CD14-positive monocyte (primary cell): ENCODE measurements around the gene ZNF773. TPM values are rescaled to one million over a fixed set of nuclear protein-coding genes. Genes with fewer than 3 reads are reported as not detected.
"Not testable (repeated sequence)": the region's sequence is repeated elsewhere in the genome, so short reads cannot be mapped to it uniquely, and the experiment has no call there.

Source experiments
- DNase-seq, 3 donors: peaks; one replicate each; pipeline ENCODE4 v3.0.0-alpha.2; 2011 to 2022
- H2AFZ ChIP-seq: 2 replicates; pipeline ENCODE4 v1.6.0; 2012; ENCODE audit warnings: mild to moderate bottlenecking, low read depth, low read length, inconsistent platforms; ENCODE audit not compliant: insufficient read depth, poor library complexity, severe bottlenecking
- H3K27ac ChIP-seq, 2 donors: 1 replicate in 1 of 2; 2 replicates in 1 of 2; pipeline ENCODE4 v1.5.1; 2012 to 2013; ENCODE audit warnings: low read length in 2 of 2, control low read depth in 1 of 2, inconsistent platforms in 1 of 2, low read depth in 1 of 2, mild to moderate bottlenecking in 1 of 2
- H3K27me3 ChIP-seq, 2 donors: one replicate each; pipeline versions ENCODE4 v1.6.0 to v1.6.1; 2011 to 2013; ENCODE audit warnings: low read length in 2 of 2; ENCODE audit not compliant: control insufficient read depth in 2 of 2, insufficient read depth in 2 of 2
- H3K36me3 ChIP-seq, 2 donors: replicated peaks in 1 of 2; 1 replicate in 1 of 2; 2 replicates in 1 of 2; pipeline versions ENCODE4 v1.5.1 to v1.6.1; 2012 to 2013; ENCODE audit warnings: low read length in 2 of 2, control low read depth in 1 of 2, inconsistent platforms in 1 of 2, mild to moderate bottlenecking in 1 of 2; ENCODE audit not compliant: insufficient read depth in 2 of 2, control insufficient read depth in 1 of 2
- H3K4me1 ChIP-seq, 2 donors: 1 replicate in 1 of 2; 2 replicates in 1 of 2; pipeline versions ENCODE4 v1.5.1 to v1.6.1; 2012 to 2013; ENCODE audit warnings: low read length in 2 of 2, control low read depth in 1 of 2, inconsistent platforms in 1 of 2, mild to moderate bottlenecking in 1 of 2, moderate library complexity in 1 of 2; ENCODE audit not compliant: insufficient read depth in 2 of 2, control insufficient read depth in 1 of 2
- H3K4me2 ChIP-seq: replicated peaks from 2 replicates; pipeline ENCODE3; 2012; ENCODE audit warnings: low read length, moderate library complexity, mild to moderate bottlenecking; ENCODE audit not compliant: poor library complexity, severe bottlenecking; ENCODE audit errors: extremely low read depth
- H3K4me3 ChIP-seq, 3 experiments: fragments of 200-600 bp in 1 of 3; sonication (generic) in 1 of 3; replicated peaks in 1 of 3; 1 replicate in 2 of 3; 2 replicates in 1 of 3; pipeline ENCODE4 v1.5.1; 2011 to 2013; ENCODE audit warnings: low read length in 3 of 3, mild to moderate bottlenecking in 3 of 3, control low read depth in 2 of 3, low read depth in 2 of 3, inconsistent platforms in 1 of 3, moderate library complexity in 1 of 3
- H3K79me2 ChIP-seq: 2 replicates; pipeline ENCODE4 v1.6.0; 2012; ENCODE audit warnings: mild to moderate bottlenecking, control low read depth, inconsistent platforms, low read length, moderate library complexity; ENCODE audit not compliant: insufficient read depth
- H3K9ac ChIP-seq: 2 replicates; pipeline ENCODE4 v1.6.0; 2017; ENCODE audit warnings: low read length, mild to moderate bottlenecking; ENCODE audit not compliant: insufficient read depth, poor library complexity, severe bottlenecking
- H3K9me3 ChIP-seq, 2 donors: replicated peaks in 1 of 2; 1 replicate in 1 of 2; 2 replicates in 1 of 2; pipeline versions ENCODE4 v1.5.1 to v1.6.1; 2012 to 2013; ENCODE audit warnings: low read length in 2 of 2, control low read depth in 1 of 2; ENCODE audit not compliant: control insufficient read depth in 1 of 2, insufficient read depth in 1 of 2
- H4K20me1 ChIP-seq: 2 replicates; pipeline ENCODE4 v1.6.0; 2012; ENCODE audit warnings: mild to moderate bottlenecking, low read length, control low read depth, moderate library complexity; ENCODE audit not compliant: insufficient read depth
- H3K27ac Mint-ChIP-seq, 7 donors: one replicate each; pipeline ENCODE4 v1.8.0; 2020; ENCODE audit warnings: mild to moderate bottlenecking in 7 of 7, mixed read lengths in 7 of 7, moderate library complexity in 6 of 7, inconsistent platforms in 2 of 7
- H3K27me3 Mint-ChIP-seq, 3 donors: one replicate each; pipeline ENCODE4 v1.8.0; 2021 to 2022; ENCODE audit warnings: low read depth in 3 of 3, mild to moderate bottlenecking in 3 of 3, mixed read lengths in 3 of 3, moderate library complexity in 3 of 3, inconsistent platforms in 1 of 3
- H3K36me3 Mint-ChIP-seq, 2 donors: one replicate each; pipeline ENCODE4 v1.8.0; 2020; ENCODE audit warnings: mixed read lengths in 2 of 2, inconsistent platforms in 1 of 2, mild to moderate bottlenecking in 1 of 2
- H3K4me1 Mint-ChIP-seq: one replicate; pipeline ENCODE4 v1.8.0; 2020; ENCODE audit warnings: mild to moderate bottlenecking, mixed read lengths
- H3K4me3 Mint-ChIP-seq, 2 donors: one replicate each; pipeline ENCODE4 v1.8.0; 2020; ENCODE audit warnings: mild to moderate bottlenecking in 2 of 2, mixed read lengths in 2 of 2, moderate library complexity in 1 of 2
- H3K9me3 Mint-ChIP-seq, 7 donors: one replicate each; pipeline ENCODE4 v1.8.0; 2020 to 2022; ENCODE audit warnings: mixed read lengths in 7 of 7, mild to moderate bottlenecking in 6 of 7, moderate library complexity in 6 of 7, inconsistent platforms in 2 of 7
- WGBS: methylation state at CpG from one replicate; pipeline ENCODE4 v1.1.5; 2013; ENCODE audit warnings: missing lambda C conversion rate; ENCODE audit not compliant: insufficient coverage; 5-methylcytosine and 5-hydroxymethylcytosine counted together
- intact Hi-C, 2 donors: fragments of 100-400 bp; cut with micrococcal nuclease; formaldehyde crosslinking; loops; one replicate each; pipeline versions ENCODE4 v1.15.0 to v1.15.1; 2023
- polyA plus RNA-seq, 3 donors: library from polyadenylated mRNA; depleted of rRNA in 1 of 3; unstranded in 2 of 3; stranded (reverse) in 1 of 3; fragments of 300-500 nt in 2 of 3; fragments of >200 nt in 1 of 3; fragmentation: Illumina TruSeq in 2 of 3; gene quantifications; 1 replicate in 2 of 3; 2 replicates in 1 of 3; pipeline ENCODE4 v1.2.3, GENCODE V29; 2012 to 2021
- TF ChIP-seq, protein P1 (sequence below): fragments of 200-600 bp; IDR thresholded peaks from one replicate; pipeline ENCODE4 v1.8.0; 2022; ENCODE audit warnings: antibody characterized with exemption, mild to moderate bottlenecking

ZNF773 gene
- polyA plus RNA-seq, 3 donors = 0.87 to 1.6 (median 0.92) TPM

DNA sequence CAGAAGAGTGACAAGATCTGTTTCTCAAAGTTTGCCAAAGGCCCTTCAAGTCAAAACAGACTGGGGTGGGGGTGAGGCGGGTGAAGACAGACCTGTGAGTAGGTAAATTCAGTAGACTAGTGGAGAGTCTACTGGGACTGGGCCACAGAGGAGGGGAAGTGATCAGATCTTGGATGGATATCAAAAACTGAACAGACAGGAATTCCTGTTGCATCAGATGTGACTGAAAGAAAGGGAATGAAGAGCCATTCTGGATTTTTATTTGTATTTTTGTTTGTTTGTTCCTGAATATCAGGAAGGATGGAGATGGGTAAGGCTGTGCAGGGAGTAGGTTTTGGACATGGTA, 11.5 kb upstream of the ZNF773 start:
- not testable (repeated sequence) for H3K9ac ChIP-seq, H3K27me3 ChIP-seq, H3K4me1 ChIP-seq, H2AFZ ChIP-seq, H3K27ac Mint-ChIP-seq, H3K27me3 Mint-ChIP-seq, H3K27ac ChIP-seq, H3K4me2 ChIP-seq, H3K79me2 ChIP-seq, H4K20me1 ChIP-seq, DNase-seq
- Mint-ChIP-seq H3K4me1 (peaks cover 11% of the 10 kb centered on the region), H3K9me3 (peaks cover 45 to 67% (median 53%) of the 10 kb centered on the region in 7 donors), H3K36me3 (peaks cover 32 to 34% of the 10 kb centered on the region in 2 donors), H3K4me3 (peak overlapping the region; percentile 69 to 83)
- peaks cover 36 to 45% of the 10 kb centered on the region in 2 donors for H3K9me3 ChIP-seq
- intact Hi-C loops = loop anchor here in 1 of 2 donors (10.0 kb wide), 1 partner anchor 53 kb away; the partner anchor contains the start of gene ZNF749
- WGBS = no CpG with 5 or more reads among the region's 1 CpG
- peaks cover 10 to 31% of the 10 kb centered on the region in 2 donors for H3K36me3 ChIP-seq
- peak overlapping the region in 1 of 3 experiments; percentile 92 for H3K4me3 ChIP-seq

DNA sequence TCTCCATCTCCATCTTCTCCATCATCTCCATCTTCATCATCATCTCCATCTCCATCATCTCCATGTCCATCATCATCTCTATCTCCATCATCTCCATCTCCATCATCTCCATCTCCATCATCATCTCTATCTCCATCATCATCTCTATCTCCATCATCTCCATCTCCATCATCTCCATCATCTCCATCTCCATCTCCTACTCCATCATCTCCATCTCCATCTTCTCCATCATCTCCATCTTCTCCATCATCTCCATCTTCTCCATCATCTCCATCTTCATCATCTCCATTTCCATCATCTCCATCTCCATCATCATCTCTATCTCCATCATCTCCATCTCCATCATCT, 432 bp upstream of the ZNF773 start:
- Histone ChIP-seq H3K4me3 (peak overlapping the region in 1 of 3 experiments; percentile 77), H3K4me2 (peak overlapping the region; percentile 53), H3K36me3 (peaks cover 5 to 24% of the 10 kb centered on the region in 2 donors), H3K9me3 (peaks cover 60 to 79% of the 10 kb centered on the region in 2 donors)
- not testable (repeated sequence) for H4K20me1 ChIP-seq, H3K9ac ChIP-seq, H3K27ac ChIP-seq, H2AFZ ChIP-seq, H3K79me2 ChIP-seq, DNase-seq, H3K27me3 ChIP-seq, H3K4me1 ChIP-seq, H3K27me3 Mint-ChIP-seq
- H3K4me3 Mint-ChIP-seq = peak overlapping the region; percentile 73 to 82
- intact Hi-C loops = loop anchor here in 1 of 2 donors (5.0 kb wide), 1 partner anchor 78 kb away; the partner anchor contains the start of gene ZNF416
- peaks cover 57 to 88% (median 66%) of the 10 kb centered on the region in 7 donors for H3K9me3 Mint-ChIP-seq
- TF ChIP-seq, protein P1, sequence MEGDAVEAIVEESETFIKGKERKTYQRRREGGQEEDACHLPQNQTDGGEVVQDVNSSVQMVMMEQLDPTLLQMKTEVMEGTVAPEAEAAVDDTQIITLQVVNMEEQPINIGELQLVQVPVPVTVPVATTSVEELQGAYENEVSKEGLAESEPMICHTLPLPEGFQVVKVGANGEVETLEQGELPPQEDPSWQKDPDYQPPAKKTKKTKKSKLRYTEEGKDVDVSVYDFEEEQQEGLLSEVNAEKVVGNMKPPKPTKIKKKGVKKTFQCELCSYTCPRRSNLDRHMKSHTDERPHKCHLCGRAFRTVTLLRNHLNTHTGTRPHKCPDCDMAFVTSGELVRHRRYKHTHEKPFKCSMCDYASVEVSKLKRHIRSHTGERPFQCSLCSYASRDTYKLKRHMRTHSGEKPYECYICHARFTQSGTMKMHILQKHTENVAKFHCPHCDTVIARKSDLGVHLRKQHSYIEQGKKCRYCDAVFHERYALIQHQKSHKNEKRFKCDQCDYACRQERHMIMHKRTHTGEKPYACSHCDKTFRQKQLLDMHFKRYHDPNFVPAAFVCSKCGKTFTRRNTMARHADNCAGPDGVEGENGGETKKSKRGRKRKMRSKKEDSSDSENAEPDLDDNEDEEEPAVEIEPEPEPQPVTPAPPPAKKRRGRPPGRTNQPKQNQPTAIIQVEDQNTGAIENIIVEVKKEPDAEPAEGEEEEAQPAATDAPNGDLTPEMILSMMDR = peak; percentile 35
- H3K36me3 Mint-ChIP-seq = peaks cover 30 to 37% of the 10 kb centered on the region in 2 donors
- peak overlapping the region in 3 of 7 donors; percentile 13 to 72 (median 65) for H3K27ac Mint-ChIP-seq
- peaks cover 10% of the 10 kb centered on the region for H3K4me1 Mint-ChIP-seq

DNA sequence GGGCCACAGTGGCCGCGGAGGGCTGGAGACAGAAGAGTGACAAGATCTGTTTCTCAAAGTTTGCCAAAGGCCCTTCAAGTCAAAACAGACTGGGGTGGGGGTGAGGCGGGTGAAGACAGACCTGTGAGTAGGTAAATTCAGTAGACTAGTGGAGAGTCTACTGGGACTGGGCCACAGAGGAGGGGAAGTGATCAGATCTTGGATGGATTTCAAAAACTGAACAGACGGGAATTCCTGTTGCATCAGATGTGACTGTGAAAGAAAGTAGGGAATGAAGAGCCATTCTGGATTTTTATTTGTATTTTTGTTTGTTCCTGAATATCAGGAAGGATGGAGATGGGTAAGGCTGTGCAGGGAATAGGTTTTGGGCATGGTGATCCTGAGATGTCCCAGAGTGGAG, 662 bp downstream of the ZNF773 start:
- peaks cover 38 to 40% of the 10 kb centered on the region in 2 donors for H3K36me3 Mint-ChIP-seq
- not testable (repeated sequence) for H3K27me3 ChIP-seq, H3K9ac ChIP-seq, H3K27me3 Mint-ChIP-seq, H3K4me1 ChIP-seq, H3K27ac ChIP-seq, H3K79me2 ChIP-seq, H4K20me1 ChIP-seq, DNase-seq
- H3K4me3 ChIP-seq = peak overlapping the region in 2 of 3 experiments; percentile 59 to 77
- H3K27ac Mint-ChIP-seq = peak overlapping the region in 1 of 7 donors; percentile 4
- H3K4me2 ChIP-seq = peak overlapping the region; percentile 60
- peak overlapping the region; percentile 81 for H2AFZ ChIP-seq
- intact Hi-C loops = loop anchor here in 1 of 2 donors (5.0 kb wide), 1 partner anchor 77 kb away; the partner anchor contains the start of gene ZNF416
- H3K4me1 Mint-ChIP-seq = peaks cover 10% of the 10 kb centered on the region
- H3K4me3 Mint-ChIP-seq = peak overlapping the region; percentile 73 to 79
- peaks cover 13 to 33% of the 10 kb centered on the region in 2 donors for H3K36me3 ChIP-seq
- H3K9me3 Mint-ChIP-seq = peaks cover 55 to 88% (median 70%) of the 10 kb centered on the region in 7 donors
- WGBS = no CpG with 5 or more reads among the region's 4 CpGs
- peaks cover 64 to 79% of the 10 kb centered on the region in 2 donors for H3K9me3 ChIP-seq
